SK-N-MC (cell line): ENCODE results near the gene LCT.

Experiments used
- DNase-seq: peaks from one replicate; pipeline ENCODE4 v3.0.0-alpha.2; 2011; ENCODE audit warnings: low read depth, low spot score
- H3K27ac ChIP-seq: fragments of 200-600 bp; sonication (generic); 2 replicates; pipeline ENCODE4 v1.5.1; 2016; ENCODE audit warnings: mixed run types
- H3K36me3 ChIP-seq: fragments of 200-600 bp; sonication (generic); 2 replicates; pipeline ENCODE4 v1.6.1; 2017; ENCODE audit warnings: antibody characterized with exemption, low read length, mixed read lengths; ENCODE audit not compliant: insufficient read depth
- H3K4me3 ChIP-seq: fragments of 200-600 bp; sonication (generic); 2 replicates; pipeline ENCODE4 v1.5.1; 2016
- H3K9ac ChIP-seq: fragments of 200-600 bp; sonication (generic); 2 replicates; pipeline ENCODE4 v1.8.0; 2017; ENCODE audit warnings: mixed run types, mixed read lengths; ENCODE audit not compliant: insufficient read length
- H3K9me3 ChIP-seq: fragments of 200-600 bp; sonication (generic); 2 replicates; pipeline ENCODE4 v1.6.1; 2017; ENCODE audit warnings: low read depth, mild to moderate bottlenecking, antibody characterized with exemption, low read length, moderate library complexity, mixed read lengths
- EZH2 ChIP-seq: fragments of 200-600 bp; sonication (generic); IDR thresholded peaks from one replicate; pipeline ENCODE4 v1.6.1; 2017; ENCODE audit warnings: antibody characterized with exemption
- FOXP2 ChIP-seq: optimal IDR thresholded peaks from 2 replicates; pipeline ENCODE3; 2011; ENCODE audit warnings: mild to moderate bottlenecking, moderate library complexity; ENCODE audit not compliant: insufficient read depth; ENCODE audit errors: extremely low read length, control extremely low read depth
- POLR2AphosphoS5 ChIP-seq: IDR thresholded peaks from 2 replicates; pipeline ENCODE4 v1.6.1; 2012; ENCODE audit warnings: mild to moderate bottlenecking, low read depth, low read length, borderline replicate concordance

LCT gene

GRCh38 chr2:135762022-135762421, 75.0 kb downstream of the LCT start:
- DNase-seq, result no peak
- Histone ChIP-seq H3K9ac (no peak overlapping the region), H3K4me3 (no peak overlapping the region), H3K36me3 (peaks cover 80% of the 10 kb centered on the region), H3K27ac (no peak overlapping the region), H3K9me3 (peaks cover 3% of the 10 kb centered on the region; the same call in 1 of the 2 replicates)
- TF ChIP-seq EZH2, result no peak
- no peak for TF ChIP-seq FOXP2
- TF ChIP-seq POLR2AphosphoS5, result no peak

GRCh38 chr2:135756692-135757091, 80.3 kb downstream of the LCT start:
- peaks cover 83% of the 10 kb centered on the region for H3K36me3 ChIP-seq
- peaks cover 18% of the 10 kb centered on the region; the same call in 1 of the 2 replicates for H3K9me3 ChIP-seq
- DNase-seq, result no peak
- TF ChIP-seq EZH2 (no peak), POLR2AphosphoS5 (no peak)
- H3K9ac ChIP-seq, result no peak overlapping the region
- no peak overlapping the region for H3K4me3 ChIP-seq
- no peak overlapping the region for H3K27ac ChIP-seq

GRCh38 chr2:135755573-135755972, 81.4 kb downstream of the LCT start:
- peaks cover 80% of the 10 kb centered on the region for H3K36me3 ChIP-seq
- H3K4me3 ChIP-seq, result no peak overlapping the region
- no peak overlapping the region for H3K9ac ChIP-seq
- H3K27ac ChIP-seq, result no peak overlapping the region
- TF ChIP-seq EZH2, result no peak
- TF ChIP-seq FOXP2, result no peak
- no peak for TF ChIP-seq POLR2AphosphoS5
- peaks cover 18% of the 10 kb centered on the region; the same call in 1 of the 2 replicates for H3K9me3 ChIP-seq
- no peak for DNase-seq

GRCh38 chr2:135745545-135745944, 91.4 kb downstream of the LCT start:
- peaks cover 35% of the 10 kb centered on the region for H3K36me3 ChIP-seq
- no peak for DNase-seq
- H3K9ac ChIP-seq, result no peak overlapping the region
- no peak overlapping the region for H3K27ac ChIP-seq
- no peak overlapping the region for H3K4me3 ChIP-seq
- TF ChIP-seq FOXP2, result no peak
- no peak for TF ChIP-seq EZH2
- TF ChIP-seq POLR2AphosphoS5, result no peak
- no peaks in the 10 kb centered on the region for H3K9me3 ChIP-seq

GRCh38 chr2:135744760-135745314, 92.1 kb downstream of the LCT start:
- Histone ChIP-seq H3K4me3 (no peak overlapping the region; the same call in 1 of the 2 replicates), H3K9ac (no peak overlapping the region), H3K27ac (no peak overlapping the region), H3K36me3 (peaks cover 32% of the 10 kb centered on the region), H3K9me3 (no peaks in the 10 kb centered on the region)
- DNase-seq, result no peak
- no peak for TF ChIP-seq POLR2AphosphoS5
- no peak for TF ChIP-seq EZH2
- TF ChIP-seq FOXP2, result no peak

- Histone ChIP-seq H3K4me3 (peak overlapping the region; percentile 82), H3K27ac (no peak overlapping the region), H3K9me3 (no peaks in the 10 kb centered on the region), H3K36me3 (peaks cover 23% of the 10 kb centered on the region), H3K9ac (peak overlapping the region; percentile 91)
- TF ChIP-seq EZH2, result no peak
- TF ChIP-seq FOXP2, result no peak
- TF ChIP-seq POLR2AphosphoS5, result no peak
- DNase-seq, result no peak
These were observed 93.1 kb downstream of the LCT start for GRCh38 chr2:135743860-135744259.

GRCh38 chr2:135742325-135742757, 94.6 kb downstream of the LCT start:
- Histone ChIP-seq H3K27ac (peak overlapping the region; percentile 73), H3K36me3 (peaks cover 12% of the 10 kb centered on the region), H3K9ac (peak overlapping the region; percentile 91), H3K4me3 (peak overlapping the region; percentile 82), H3K9me3 (no peaks in the 10 kb centered on the region)
- TF ChIP-seq POLR2AphosphoS5 (no peak), EZH2 (no peak), FOXP2 (no peak)
- no peak for DNase-seq

GRCh38 chr2:135741395-135742324, 95.3 kb downstream of the LCT start, which contains the start of gene UBXN4:
UBXN4 (plus strand) TSS chr2:135741855; CDS start chr2:135741930, 75 bp downstream.
- peak within 1 kb of the TSS; percentile 91 for H3K9ac ChIP-seq
- no peaks in the 10 kb centered on the region for H3K9me3 ChIP-seq
- DNase-seq, result peak; percentile 76
- TF ChIP-seq EZH2, result no peak
- TF ChIP-seq POLR2AphosphoS5, result peak; percentile 78
- peak within 1 kb of the TSS; percentile 73 for H3K27ac ChIP-seq
- peaks cover 7% of the 10 kb centered on the region for H3K36me3 ChIP-seq
- peak within 1 kb of the TSS; percentile 82 for H3K4me3 ChIP-seq
